GM19468 (cell line): Measurements from ENCODE around the gene AMOTL1.
A peak's percentile ranks its signal among the peaks of the same experiment; 100 is the strongest.

ENCODE experiments used
- ATAC-seq: cut with Tn5 transposase; IDR thresholded peaks from one replicate; pipeline ENCODE4 v1.9.1; 2021; ENCODE audit warnings: mild to moderate bottlenecking, moderate library complexity, moderate number of reproducible peaks; ENCODE audit not compliant: unreplicated experiment; ENCODE audit errors: extremely low read depth

The AMOTL1 gene

DNA sequence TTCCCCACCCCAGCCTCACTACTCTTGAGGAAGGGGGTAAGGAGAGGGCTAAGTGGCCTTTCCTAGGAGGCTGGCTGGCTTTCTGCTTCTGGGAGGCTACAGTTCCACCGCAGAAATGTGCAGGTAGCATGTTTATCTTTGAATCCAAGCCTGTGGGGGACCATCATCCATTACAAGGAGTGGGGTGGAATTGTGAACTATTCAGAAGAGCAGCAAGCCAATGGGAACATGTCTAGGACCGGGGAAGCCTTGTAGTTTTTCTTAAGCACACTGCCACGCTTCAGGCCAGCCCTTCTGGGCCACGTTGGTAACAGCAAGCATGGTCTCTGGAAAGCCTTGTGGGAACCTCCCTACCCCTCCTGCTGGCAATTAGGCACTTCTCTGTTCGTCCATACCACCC, 100.3 kb downstream of the AMOTL1 start:
- no peak for ATAC-seq

DNA sequence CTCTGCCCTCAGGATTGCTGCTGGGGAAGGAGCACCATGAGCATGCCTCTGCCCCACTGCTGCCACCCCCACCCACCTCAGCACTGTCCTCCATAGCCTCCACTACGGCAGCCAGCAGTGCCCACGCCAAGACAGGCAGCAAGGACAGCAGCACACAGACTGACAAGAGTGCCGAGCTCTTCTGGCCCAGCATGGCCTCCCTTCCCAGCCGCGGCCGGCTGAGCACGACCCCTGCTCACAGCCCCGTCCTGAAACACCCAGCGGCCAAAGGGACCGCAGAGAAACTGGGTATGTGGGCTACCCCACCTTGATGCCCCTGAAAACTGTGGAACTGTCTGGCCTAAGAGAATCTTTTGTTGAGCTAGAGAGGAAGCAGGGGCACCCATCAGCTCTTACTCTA, 101.0 kb downstream of the AMOTL1 start:
- no peak for ATAC-seq

DNA sequence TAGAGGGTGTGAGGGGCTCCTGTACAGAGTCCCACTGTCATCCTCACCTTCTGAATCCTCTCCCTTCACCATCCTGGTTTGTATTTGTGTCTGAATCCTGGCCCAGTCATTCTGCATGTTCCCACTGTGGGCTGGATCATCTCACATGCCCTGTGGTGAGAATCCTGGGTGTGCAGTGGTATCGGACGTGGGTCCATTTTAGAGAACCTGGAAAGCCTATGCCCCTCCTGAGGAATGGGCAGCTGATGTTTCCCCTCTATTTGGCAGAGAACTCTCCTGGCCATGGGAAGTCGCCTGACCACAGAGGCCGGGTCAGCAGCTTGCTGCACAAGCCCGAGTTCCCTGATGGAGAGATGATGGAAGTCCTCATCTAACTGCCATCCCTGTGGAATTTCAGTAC, 102.3 kb downstream of the AMOTL1 start:
- no peak for ATAC-seq

DNA sequence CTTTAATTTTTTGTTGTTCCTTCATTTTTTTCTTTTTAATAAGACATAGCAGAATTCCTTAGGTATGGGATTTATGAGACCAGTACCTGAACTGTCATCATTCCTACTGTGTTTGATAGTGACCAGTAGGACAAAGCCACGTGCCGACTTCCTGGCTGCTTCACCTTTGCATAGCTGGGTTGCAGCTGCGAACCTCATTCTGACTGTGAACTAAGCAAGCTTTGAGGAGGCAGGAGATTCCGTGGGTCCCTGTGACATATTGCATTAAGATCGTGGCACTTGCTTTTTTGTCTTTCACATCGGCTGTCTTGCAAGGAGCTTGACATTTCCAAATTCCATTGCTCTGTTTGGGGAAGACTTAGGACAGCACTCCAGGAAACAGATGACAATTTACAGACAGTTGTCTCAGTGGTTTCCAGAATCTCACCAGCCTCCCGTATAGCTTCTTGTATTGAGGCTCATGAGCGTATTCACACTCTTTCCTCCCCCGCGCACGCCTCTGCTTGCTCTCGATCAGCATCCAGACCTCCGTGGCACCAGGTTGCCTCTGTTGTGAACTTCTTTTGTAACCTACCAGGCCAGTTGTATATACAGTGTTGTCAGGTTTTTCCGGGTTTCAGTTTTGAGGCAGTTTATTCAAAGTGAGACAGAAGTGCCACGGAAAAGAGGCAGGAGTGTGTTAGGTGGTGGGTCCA, 103.5 kb downstream of the AMOTL1 start:
- no peak for ATAC-seq

DNA sequence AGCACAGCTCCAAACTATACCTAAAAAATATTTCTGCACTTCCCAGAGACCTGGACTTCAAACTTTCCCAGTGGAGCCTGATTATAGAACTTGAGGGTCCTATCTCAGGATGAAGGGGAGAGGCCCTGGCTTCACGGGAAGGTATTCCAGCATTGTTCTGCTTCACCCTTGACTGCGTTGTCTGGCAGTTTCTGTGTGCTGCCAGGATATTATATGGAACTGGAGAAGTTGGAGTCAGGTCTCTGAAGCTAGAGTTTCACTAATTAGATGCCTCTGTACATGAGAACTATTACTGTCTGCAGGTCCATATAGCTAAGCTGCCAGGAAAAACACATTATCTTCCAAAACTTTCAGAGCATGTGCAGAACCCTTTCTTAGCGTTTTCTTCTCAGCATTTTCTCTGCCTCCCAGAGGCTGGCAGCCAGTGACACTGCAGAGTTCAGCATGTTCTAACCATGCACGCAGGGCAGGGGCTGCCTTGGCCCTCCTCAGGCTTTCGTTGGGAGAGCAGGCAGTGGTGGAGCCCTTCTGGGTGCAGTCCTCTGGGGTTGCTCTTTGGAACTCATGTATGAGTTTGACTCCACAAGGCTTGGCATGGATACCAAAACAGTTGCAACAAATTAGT, 105.9 kb downstream of the AMOTL1 start:
- ATAC-seq, result no peak

DNA sequence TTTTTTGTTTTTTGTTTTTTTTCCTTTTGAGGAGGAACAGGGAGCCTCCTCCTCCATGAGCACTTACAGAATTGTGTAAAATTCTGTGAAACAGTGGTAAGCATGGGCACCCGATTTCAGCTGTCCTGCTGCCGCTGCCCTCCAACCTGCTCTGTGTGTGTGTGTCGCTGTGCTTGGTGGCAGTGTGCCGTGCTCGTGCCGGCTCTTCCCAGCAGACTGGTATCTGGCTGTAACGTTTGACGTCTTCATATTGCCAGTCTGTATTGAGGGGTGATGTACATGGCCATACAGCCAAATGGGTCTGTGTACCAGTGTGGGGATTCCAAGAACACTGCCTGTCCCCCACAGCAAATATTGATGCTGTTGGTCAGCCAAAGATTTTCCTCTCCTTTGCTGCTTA, 108.1 kb downstream of the AMOTL1 start:
- ATAC-seq, result no peak

DNA sequence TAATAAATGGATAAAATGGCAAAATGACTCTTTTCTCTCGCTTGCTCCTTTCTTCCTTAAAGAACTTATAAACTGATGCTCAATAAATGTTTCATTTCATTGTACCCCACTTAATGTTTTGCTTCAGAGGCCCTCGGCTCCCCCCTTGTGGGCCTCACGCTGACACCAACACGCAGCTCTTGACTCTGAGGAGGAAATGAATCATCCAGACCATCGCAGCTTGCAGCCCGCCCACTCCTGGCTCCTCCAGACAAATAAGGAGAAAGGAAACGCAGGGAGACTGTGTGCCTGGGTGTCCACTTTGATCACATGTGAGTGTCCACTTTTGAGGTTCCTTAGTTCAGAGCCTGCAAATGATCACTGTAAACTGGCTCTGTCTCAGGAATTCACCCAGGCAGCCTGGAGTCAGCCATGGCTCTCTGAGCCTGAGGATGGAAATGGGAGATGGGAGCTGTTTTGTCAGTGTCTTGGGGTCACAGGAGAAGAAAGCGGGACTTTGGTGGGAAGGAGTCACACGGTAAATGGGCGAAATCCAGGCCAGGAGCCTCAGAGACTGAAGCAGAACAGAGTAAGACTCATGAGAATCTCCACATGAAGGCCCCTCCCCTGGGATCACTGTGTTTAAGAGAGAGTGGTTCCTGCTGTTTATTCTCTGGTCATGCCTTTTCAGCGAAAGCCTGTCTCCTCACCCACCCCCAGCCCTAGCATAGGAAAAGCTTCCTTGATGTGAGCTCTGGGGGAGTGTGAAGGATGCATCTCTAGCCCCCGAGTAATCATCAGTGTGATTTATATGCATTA, 108.7 kb downstream of the AMOTL1 start:
- no peak for ATAC-seq

DNA sequence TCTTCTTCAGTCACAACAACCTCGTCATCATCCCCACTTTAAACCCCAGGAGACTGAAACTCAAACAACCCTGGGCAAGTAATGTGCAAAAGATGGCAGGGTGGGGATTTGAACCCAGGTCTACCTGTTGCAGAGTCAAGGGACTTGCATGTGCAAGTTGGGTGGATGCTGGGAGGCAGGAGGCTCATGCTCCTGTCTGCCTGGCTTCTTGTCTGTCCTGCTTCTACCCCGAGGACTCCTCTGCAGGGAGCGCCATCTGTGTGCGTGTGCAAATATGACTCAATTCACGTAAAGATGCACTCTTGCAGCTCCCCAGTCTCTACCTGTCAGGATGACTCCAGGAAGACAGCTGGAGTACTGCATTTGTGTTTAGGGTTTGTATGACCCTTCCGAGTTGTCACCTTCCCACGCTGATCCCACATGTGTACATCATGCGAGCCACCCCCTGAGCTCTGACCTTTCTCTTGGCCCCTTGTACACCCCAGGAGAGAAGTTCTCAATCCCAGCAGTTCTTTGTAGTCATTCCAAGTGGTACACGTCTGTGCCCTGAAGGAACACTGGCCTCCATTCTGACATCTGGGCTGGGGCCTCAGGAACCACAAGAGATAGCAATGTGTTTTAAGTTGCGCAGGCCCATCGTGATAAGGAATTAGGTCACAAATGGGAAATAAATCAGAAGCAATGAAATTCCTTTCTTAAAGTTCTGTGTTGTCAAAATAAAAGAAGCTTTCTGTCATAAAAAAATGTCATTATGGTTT, 109.5 kb downstream of the AMOTL1 start:
- no peak for ATAC-seq

DNA sequence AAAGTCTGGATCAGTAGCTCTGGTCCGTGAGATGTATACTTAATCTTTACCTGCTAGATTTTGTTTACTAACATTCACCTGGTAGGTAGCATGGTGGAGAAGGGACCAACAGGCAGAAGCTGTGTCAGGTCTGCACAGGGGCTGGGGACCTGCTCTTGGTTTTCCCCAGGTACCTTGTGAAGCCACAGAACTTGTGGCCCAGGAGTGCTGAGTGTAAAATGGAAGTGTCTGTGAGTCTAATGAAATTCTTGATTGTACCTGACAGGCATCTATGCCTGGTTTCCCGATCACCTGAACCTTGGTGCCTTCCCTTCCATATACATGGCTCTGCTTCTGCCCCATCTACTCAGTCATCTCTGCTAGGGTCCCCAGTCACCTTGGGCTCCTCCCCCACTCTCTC, 110.8 kb downstream of the AMOTL1 start:
- ATAC-seq, result no peak

DNA sequence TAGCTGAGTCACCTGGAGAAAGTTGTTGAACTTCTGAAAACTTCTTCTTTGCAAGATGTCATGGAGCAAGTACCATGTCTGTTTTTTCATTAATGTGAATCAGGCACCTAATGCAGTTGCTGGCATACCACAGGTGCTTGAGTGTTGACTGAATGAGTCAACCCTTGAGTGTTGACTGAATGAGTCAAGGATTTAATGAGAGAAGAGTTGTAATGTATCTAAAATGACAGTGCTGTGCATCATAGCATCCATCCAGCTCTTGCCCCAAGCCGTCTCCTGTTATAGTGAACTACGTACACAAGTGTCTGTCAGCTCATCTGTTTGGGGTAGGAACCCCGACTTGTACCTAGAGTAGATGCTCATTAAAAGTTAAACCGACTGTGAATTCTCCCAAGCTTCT, 112.1 kb downstream of the AMOTL1 start:
- no peak for ATAC-seq

DNA sequence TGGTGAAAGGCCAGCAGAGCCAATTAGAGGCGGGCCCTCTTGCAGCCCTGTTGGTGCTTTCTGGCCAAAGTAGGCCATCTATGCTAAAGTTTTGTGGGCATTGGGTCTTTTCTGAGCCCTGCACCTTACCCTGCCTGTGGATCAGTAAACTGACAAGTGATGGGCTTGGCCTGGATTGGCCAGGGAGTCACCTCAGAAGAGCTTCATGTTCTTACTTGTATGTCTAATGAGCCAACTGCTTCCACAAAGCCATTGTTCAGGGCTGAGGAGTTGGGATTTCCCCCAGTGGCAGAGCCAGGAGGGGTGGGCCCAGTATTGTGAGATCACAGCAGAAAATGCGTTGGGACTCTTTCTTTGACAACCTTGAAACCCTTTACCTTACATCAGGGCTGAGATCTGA, 114.8 kb downstream of the AMOTL1 start:
- ATAC-seq, result no peak

DNA sequence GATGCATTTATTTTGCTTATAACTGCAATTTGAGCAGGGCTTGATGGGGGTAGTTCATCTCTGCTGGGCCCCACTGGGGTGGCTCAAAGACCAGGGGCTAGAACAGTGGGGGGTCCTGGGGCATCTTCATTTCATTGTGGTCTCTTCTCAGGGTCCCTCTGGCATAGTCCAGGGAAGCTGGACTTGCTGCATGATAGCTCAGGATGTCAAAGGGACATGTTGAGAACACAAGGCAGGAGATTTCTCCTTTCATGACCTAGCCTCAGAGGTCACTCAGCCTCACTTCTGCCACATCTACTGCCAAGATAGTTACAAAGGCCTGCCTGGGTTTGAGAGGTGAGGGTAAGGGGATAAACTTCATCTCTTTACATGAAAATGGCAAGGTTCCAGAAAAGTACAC, 115.7 kb downstream of the AMOTL1 start:
- ATAC-seq, result no peak

DNA sequence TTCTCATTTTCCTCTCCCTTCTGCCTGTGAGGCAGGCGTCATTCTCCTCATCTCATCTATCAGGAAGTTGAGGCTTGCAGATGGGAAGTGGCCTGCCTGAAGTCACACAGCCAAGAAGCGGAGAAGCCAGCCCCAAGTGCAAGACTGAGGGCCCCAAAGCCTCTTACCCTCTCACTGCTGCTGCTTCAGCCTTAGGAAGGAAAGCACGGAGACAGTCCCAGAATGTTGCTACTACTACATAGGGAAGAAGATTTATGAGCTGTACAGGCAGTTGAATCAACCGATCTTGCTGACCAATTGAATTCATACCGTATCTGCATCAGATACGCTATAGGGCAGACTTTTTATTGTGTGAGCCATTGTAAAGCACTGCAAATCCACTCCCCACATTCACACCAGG, 116.2 kb downstream of the AMOTL1 start:
- no peak for ATAC-seq

DNA sequence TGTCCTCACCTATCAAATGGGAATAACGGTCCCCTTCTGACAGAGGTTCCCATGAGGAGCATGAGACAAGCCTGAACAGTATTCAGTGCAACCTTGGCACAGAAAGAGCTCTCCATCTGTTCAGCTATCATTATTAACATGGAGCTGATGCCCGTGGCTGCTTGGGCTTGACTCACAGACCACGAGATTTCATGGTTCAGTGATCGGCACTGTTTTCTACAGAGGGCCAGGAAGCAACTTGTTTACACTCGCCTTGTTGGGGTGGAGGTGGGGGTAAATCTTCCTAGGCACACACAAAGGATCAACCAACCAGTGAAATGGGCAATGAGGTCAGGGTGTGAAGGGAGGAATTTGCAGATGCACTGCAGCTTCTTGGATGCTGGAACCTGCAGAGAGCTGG, 117.0 kb downstream of the AMOTL1 start:
- peak; percentile 74 for ATAC-seq

DNA sequence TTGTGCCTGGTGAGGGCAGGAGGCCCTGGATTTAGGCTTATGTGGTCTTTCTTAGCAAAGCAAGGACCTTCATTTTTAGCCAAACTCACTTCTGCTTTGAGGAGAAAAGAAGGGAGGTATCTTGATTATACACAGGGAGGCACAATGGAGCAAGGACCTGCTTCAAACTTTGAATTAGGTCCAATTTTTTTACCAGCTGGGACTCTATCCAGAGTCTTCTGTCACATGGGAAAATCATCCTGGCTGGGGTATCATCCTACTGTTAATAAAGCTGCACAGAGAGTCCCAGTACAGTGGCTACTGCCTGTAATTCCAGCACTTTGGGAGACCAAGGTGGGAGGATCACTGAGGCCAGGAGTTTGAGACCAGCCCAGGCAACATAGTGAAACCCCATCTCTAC, 117.4 kb downstream of the AMOTL1 start:
- ATAC-seq, result no peak

DNA sequence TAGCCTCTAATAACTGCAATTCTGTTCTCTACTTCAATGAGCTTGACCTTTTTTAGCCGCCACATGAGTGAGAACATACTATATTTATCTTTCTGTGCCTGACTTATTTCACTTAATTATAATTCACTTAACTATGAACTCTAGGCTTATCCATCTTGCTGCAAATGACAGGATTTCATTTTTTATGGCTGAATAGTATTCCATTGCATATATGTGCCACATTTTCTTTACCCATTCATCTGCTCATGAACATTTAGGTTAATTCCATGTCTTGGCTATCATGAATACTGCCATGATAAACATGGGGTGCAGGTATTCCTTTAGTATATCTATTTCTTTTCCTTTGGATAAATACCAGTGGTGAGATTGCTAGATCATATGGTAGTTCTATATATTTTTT, 120.0 kb downstream of the AMOTL1 start:
- ATAC-seq, result no peak

DNA sequence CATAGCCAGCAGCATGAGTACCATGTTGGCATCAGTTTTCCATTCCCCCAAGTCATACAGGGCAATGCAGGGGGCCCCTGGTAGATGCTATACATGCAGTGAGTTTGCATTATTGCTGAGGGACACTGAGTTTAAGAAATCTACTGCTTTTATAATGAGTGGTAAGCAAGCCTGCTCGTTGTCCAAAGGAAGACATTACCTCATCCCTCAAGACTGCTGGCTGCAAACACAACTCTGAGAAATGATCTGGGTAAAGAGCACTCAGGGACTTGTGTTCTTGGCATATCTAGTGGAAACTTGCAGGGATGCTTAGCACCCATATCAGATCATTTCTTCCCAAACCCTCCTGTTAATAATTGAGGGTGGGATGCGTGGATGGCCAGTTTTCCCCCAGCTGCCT, 127.3 kb downstream of the AMOTL1 start:
- no peak for ATAC-seq

DNA sequence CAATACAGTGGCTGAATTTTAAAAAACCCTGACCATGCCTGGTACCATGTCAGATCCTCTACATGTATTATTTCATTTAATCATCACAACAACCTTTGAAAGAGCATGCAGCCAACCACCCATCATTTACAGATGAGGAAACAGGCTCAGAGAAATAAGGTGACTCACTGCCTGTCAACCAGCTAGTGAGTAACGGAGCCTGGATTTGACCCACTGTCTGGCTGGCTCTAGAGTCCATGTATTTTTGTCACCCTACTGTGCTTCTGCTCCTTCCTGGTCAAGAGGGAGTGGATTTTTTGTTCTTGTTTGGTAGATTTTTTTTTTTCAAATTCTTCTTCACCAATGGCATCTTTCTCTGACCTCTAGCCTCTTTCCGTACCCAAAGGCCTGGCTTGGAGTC, 127.8 kb downstream of the AMOTL1 start:
- ATAC-seq, result no peak

DNA sequence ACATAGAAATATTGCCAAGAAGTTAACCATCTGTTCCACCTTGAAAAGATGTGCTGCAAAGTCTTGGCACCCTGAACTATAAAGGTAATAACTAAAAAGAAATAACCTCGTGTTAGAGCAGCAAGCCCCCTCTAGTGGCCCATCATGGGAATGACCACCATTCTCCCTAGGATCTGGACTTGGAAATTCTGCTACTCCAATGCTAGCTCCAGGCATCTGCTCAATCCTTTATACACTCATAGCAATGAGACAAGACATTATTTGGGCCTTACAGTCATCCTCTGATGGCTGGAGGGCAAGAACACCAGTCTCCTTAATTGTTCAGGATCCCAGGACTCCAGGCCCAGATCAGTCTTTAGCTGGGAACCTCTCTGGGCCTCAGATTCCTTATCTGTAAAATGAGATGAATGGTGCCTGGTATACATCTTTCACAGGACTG, 129.2 kb downstream of the AMOTL1 start:
- ATAC-seq, result no peak

DNA sequence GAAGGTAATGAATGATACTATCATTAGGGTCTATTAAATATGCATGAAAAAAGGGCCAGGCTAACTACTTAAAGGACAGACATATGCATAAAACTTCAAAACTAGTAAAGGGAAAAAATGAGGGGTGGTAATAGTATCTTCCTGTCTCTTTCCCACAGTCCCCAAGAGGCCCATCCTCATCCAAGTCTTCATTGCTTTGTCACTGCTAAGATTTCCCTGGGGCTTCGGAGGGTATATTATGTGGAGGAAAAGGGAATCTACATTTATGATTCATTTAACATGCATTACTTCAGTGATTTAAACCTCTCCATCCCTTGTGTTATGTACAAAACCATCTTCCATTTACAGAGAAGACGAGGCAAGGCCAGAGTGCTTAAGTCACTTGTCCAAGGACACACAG, 139.1 kb downstream of the AMOTL1 start:
- no peak for ATAC-seq

DNA sequence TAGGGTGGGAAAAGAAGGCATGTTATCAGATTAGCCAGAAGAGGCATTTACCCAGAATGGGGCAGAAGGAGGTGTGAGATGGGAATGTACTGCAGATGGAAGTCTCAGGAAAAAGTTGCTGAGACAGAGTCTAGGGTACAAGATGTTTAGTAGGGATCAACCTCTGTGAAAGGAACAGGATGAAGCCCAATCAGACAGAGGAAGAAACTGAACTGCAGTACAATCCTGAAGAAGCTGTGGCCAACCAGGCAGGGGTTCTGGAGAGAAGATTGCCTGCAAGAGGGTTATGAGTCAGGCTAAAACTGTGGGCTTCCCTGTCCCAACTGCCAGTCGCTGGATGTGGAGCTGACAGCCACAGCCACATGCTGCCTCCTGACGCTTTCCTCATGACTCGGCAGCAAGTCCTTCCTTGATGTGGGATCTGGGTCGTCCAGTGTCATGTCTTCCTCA, 141.2 kb downstream of the AMOTL1 start:
- no peak for ATAC-seq
